Measurements from ENCODE around the gene ZXDB. TPM values are rescaled to one million over a fixed set of nuclear protein-coding genes. Genes with fewer than 3 reads are reported as not detected.
A peak's percentile ranks its signal among the peaks of the same experiment; 100 is the strongest.

ZXDB gene
- total and polyA plus RNA-seq, 2 of the 13 experiments (the other 11 are each of a cell fraction or from before 2014, with no cell fraction given) = 4.5 to 9.0 TPM

DNA sequence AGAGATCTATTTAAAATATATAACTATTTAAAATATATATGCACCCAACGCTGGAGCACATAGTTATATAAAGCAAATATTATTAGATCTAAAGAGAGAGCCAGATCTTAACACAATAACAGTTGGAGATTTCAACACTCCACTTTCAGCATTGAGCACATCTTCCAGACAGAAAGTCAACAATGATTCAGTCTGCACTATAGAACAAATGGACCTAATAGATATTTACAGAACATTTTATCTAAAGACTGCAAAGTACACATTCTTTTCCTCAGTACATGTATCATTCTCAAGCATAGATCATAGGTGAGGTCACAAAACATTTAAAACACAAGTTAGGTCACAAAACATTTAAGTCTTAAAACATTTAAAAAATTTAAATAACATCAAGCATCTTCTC lies 51.9 kb downstream of the ZXDB start (continued):
- 0 out of 2 replicates have a peak, but pooled peaks have one; percentile 34 for TF ChIP-seq SKIL (CRISPR knock-in tag; IDR thresholded peaks at IDR 0.05; ENCODE audit: borderline replicate concordance)
- TF ChIP-seq ZNF530 (CRISPR knock-in tag; IDR thresholded peaks at IDR 0.05; ENCODE audit: low read depth) = no peak
- TF ChIP-seq DR1 (CRISPR knock-in tag; IDR thresholded peaks at IDR 0.05) = no peak
- no peak for TF ChIP-seq EHMT2 (IDR thresholded peaks at IDR 0.05; ENCODE audit: borderline replicate concordance, low read depth, low read length)
- TF ChIP-seq ISL2 (CRISPR knock-in tag; IDR thresholded peaks at IDR 0.05) = peak; percentile 40; the same call in 1 of the 2 replicates
- TF ChIP-seq, protein P1, sequence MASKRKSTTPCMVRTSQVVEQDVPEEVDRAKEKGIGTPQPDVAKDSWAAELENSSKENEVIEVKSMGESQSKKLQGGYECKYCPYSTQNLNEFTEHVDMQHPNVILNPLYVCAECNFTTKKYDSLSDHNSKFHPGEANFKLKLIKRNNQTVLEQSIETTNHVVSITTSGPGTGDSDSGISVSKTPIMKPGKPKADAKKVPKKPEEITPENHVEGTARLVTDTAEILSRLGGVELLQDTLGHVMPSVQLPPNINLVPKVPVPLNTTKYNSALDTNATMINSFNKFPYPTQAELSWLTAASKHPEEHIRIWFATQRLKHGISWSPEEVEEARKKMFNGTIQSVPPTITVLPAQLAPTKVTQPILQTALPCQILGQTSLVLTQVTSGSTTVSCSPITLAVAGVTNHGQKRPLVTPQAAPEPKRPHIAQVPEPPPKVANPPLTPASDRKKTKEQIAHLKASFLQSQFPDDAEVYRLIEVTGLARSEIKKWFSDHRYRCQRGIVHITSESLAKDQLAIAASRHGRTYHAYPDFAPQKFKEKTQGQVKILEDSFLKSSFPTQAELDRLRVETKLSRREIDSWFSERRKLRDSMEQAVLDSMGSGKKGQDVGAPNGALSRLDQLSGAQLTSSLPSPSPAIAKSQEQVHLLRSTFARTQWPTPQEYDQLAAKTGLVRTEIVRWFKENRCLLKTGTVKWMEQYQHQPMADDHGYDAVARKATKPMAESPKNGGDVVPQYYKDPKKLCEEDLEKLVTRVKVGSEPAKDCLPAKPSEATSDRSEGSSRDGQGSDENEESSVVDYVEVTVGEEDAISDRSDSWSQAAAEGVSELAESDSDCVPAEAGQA (IDR thresholded peaks at IDR 0.05; ENCODE audit: low read depth) = no peak
- TF ChIP-seq, protein P1 (CRISPR knock-in tag; IDR thresholded peaks at IDR 0.05; ENCODE audit: borderline replicate concordance) = no peak
- TF ChIP-seq HOXA3 (CRISPR knock-in tag; IDR thresholded peaks at IDR 0.05) = no peak
- no peak for TF ChIP-seq ZNF7 (CRISPR knock-in tag; IDR thresholded peaks at IDR 0.05)
- TF ChIP-seq TOE1 (CRISPR knock-in tag; IDR thresholded peaks at IDR 0.05) = no peak
- TF ChIP-seq IKZF1 (IDR thresholded peaks at IDR 0.05) = no peak
- TF ChIP-seq CREM (IDR thresholded peaks at IDR 0.05) = peak; percentile 45
- no peak for TF ChIP-seq CREM (CRISPR knock-in tag; IDR thresholded peaks at IDR 0.05)
- TF ChIP-seq SPEN (CRISPR knock-in tag; IDR thresholded peaks at IDR 0.05; ENCODE audit: low read depth) = no peak
- no peak for TF ChIP-seq NR2F6 (IDR thresholded peaks at IDR 0.05)
- no peak for TF ChIP-seq NR2F6 (CRISPR knock-in tag; IDR thresholded peaks at IDR 0.05)
- TF ChIP-seq SOX6 (IDR thresholded peaks at IDR 0.05) = no peak
- peak; percentile 57; the same call in 1 of the 2 replicates for TF ChIP-seq SOX6 (CRISPR knock-in tag; IDR thresholded peaks at IDR 0.05)
- TF ChIP-seq, protein P2, sequence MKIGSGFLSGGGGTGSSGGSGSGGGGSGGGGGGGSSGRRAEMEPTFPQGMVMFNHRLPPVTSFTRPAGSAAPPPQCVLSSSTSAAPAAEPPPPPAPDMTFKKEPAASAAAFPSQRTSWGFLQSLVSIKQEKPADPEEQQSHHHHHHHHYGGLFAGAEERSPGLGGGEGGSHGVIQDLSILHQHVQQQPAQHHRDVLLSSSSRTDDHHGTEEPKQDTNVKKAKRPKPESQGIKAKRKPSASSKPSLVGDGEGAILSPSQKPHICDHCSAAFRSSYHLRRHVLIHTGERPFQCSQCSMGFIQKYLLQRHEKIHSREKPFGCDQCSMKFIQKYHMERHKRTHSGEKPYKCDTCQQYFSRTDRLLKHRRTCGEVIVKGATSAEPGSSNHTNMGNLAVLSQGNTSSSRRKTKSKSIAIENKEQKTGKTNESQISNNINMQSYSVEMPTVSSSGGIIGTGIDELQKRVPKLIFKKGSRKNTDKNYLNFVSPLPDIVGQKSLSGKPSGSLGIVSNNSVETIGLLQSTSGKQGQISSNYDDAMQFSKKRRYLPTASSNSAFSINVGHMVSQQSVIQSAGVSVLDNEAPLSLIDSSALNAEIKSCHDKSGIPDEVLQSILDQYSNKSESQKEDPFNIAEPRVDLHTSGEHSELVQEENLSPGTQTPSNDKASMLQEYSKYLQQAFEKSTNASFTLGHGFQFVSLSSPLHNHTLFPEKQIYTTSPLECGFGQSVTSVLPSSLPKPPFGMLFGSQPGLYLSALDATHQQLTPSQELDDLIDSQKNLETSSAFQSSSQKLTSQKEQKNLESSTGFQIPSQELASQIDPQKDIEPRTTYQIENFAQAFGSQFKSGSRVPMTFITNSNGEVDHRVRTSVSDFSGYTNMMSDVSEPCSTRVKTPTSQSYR (CRISPR knock-in tag; IDR thresholded peaks at IDR 0.05; ENCODE audit: borderline replicate concordance) = no peak
- no peak for TF ChIP-seq SOX13 (IDR thresholded peaks at IDR 0.05)
- TF ChIP-seq SOX13 (CRISPR knock-in tag; conservative IDR thresholded peaks at IDR 0.05 in 1 of 2, IDR thresholded peaks at IDR 0.05 in 1 of 2) = peak in 1 of 2 experiments; percentile 76; a peak in 1 of 4 replicates
- peak; percentile 95 for TF ChIP-seq SKI (IDR thresholded peaks at IDR 0.05; ENCODE audit: partially characterized antibody)
- TF ChIP-seq GATAD2A (CRISPR knock-in tag; IDR thresholded peaks at IDR 0.05) = peak; percentile 81
- no peak for TF ChIP-seq ZC3H4 (CRISPR knock-in tag; IDR thresholded peaks at IDR 0.05; ENCODE audit: borderline replicate concordance)
